Ramos (cell line): ENCODE data around the gene TYRO3.

Experiments used
- in situ Hi-C: fragments of 300-500 bp; cut with MboI; formaldehyde crosslinking; loops from one replicate; pipeline ENCODE4 v1.14.3; 2022; ENCODE audit warnings: low sequenced_read_pairs; ENCODE audit not compliant: unreplicated experiment

The TYRO3 gene

DNA sequence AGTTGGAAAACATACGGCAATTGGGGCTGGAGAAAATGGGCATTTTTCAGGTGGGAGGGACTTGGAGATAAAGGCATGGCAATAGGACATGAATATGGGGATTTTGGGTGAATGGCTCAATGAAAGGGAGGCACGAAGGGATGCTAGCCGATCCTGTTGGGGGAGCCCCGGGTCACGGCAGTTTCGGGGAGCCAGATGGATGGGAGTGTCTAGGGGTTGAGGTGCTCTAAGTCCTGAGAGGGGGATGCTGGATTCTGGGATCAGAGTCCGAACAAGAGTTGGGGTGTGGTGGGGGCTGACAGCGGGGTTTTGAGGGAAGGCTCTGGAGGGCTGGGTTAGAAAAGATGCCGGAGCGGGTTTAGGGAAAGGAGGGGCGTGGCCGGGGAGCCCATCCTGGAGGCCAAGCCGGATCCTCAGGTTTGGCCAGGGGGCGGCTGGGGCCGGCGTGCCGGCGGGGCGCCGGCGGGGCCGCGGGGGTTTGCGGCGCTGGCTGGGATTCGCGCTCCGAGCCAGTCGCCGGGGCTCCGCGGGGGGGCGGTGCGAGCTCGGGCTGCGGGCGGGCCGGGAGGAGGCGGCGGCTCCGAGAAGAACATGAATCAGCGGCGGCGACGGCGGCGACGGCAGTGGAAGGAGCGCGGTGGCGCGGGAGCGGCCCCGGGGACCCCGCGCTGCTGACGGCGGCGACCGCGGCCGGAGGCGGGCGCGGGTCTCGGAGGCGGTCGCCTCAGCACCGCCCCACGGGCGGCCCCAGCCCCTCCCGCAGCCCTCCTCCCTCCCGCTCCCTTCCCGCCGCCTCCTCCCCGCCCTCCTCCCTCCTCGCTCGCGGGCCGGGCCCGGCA lies at the start of gene TYRO3:
TSS of gene TYRO3 (plus strand) at position 813 of the 839 bp plus-strand sequence. CDS start 46 bp downstream, outside the sequence.
- in situ Hi-C loops: loop anchor here (25.0 kb wide), 1 partner anchor 254 kb away; no protein-coding TSS in a partner anchor

DNA sequence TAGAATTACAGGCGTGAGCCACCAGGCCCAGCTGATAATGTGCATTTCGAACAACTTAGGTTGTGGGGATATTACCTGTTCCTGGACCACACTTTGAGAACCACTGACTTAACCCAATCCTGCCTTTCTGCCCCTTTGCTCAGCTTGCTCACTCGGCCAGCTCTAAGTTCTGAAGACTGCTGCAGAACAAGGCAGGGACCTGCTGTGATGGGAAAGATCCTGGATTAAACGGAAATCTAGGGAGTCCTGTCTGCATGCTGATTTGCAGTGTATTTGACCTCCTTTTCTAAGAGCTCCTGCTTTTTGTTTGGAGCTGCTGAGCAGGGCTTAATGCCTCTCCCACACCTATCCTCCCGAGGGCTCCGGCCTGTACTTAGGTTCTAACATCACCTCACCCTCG lies 48.3 kb upstream of the TYRO3 start:
- in situ Hi-C loops: no loop called here

DNA sequence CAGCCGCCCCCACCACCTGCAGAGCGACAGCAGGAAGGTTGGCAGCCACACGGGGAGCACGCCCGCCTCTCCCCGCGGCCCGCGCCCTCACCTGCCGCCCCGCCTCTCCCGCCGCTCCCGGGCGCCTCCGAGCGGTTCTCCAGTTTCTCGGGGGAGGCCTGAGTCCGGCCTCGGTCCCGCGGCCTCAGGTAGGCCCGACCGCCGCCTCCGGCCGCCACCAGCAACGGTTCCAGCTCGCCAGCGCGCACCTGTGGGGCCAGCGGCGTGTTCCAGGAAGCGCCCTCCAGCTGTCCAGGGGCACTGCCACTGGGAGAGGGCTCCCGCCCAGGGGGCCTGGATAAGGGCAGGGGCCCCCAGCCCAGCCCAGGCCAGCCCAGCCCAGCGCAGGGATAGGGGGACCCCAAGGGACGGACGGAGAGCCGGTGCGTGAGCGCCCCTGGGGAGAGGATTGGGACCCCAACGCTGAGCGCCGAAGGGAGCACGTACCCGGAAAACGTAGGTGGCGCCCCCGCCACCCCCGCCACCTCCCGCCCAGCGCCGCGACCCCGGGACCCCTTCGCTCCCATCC lies 47.6 kb upstream of the TYRO3 start:
- in situ Hi-C loops: no loop called here

- in situ Hi-C loops: no loop called here
These were observed 47.1 kb upstream of the TYRO3 start for GRCh38 chr15:41511899-41512369.

DNA sequence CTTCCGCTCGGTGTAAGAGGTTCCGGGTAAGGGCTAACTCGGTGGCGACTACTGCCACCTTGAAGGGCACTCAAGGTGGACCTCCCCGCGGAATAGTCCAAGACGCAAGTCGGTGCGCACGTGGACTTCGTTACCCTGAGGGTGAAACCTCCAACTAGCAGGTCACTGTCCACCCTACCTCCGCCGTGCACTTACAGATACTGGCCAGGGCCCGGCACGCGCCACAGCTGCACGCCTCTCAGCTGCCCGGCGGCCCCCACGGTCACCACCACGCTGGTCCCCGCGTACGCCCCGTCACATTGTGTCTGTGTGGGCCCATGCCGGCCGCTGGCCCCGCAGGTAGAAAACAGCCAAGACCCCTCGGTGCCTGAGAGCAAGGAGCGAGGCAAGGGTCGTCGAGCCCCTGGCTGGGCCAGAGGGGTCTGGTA lies 46.5 kb upstream of the TYRO3 start:
- in situ Hi-C loops: no loop called here

- in situ Hi-C loops: no loop called here
These were observed 46.0 kb upstream of the TYRO3 start for GRCh38 chr15:41512940-41513505.

GRCh38 chr15:41513506-41514227 lies 45.3 kb upstream of the TYRO3 start, which contains the start of gene LTK:
LTK (minus strand) TSS chr15:41513827; CDS start chr15:41513709, 118 bp downstream.
- in situ Hi-C loops: no loop called here

- in situ Hi-C loops: no loop called here
These were observed 41.0 kb upstream of the TYRO3 start for GRCh38 chr15:41517895-41518449.

GRCh38 chr15:41520636-41521035 lies 38.4 kb upstream of the TYRO3 start:
- in situ Hi-C loops: no loop called here

DNA sequence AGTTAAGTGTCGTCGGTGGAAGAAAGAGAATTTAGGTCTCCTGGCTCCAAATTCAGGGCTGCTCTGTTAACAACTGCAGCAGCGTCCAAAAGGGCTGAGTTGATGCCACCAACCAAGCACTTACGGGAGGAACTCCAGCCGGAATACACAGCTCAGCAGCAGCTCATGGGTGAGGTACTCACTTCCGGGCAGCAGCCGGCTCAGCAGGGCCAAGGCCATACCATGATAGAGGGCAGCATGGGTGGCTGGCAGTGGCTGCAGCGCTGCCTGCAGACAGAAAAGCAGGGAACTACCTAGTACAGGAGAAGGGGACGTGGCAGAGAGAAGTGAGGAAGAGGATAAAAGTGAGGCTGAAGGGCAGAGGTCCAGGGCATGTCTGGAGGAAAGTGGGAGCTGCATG lies 37.4 kb upstream of the TYRO3 start:
- in situ Hi-C loops: no loop called here

DNA sequence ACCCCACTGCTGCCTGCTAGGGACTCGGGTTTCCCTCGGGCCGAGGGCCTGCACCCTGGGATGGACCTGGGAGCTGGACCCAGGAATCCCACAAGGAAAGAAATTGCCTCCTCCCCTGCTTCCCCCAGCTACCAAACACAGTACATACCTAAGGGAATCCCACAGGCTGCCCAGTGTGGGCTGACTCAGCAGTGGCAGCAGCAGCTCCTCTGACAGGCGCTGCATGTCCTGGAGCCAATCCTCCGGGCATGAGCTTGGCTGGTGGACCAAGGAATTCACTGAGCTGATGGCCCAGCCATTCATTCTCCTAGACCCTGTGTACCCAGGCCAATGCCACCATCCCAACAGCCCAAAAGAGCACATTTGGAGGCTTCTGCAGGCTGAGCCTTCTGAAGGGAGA lies 35.9 kb upstream of the TYRO3 start:
- in situ Hi-C loops: no loop called here

- in situ Hi-C loops: no loop called here
These were observed 28.6 kb upstream of the TYRO3 start for GRCh38 chr15:41530363-41530956.

DNA sequence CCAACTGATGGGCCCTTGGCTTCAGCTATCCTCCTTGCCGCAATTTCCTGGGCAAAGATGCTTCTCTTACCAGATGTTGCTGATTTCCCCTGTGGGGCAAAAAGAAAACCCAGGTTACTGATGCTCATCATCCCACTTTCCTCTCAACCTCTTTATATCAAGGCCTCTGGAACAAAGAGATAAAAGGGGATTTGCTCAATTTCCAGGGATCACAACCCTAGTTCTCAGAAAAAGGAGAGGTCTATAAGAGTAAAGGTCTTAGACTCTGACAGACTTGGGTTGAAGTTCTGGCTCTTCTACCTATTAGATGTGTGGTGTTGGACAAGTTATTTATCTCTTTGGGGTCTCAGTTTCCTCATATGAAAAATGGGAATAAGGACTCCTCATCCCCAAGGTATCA lies 23.5 kb upstream of the TYRO3 start:
- in situ Hi-C loops: no loop called here

GRCh38 chr15:41536866-41537265 lies 22.1 kb upstream of the TYRO3 start:
- in situ Hi-C loops: no loop called here

- in situ Hi-C loops: no loop called here
These were observed 15.5 kb upstream of the TYRO3 start for GRCh38 chr15:41543521-41543870.

DNA sequence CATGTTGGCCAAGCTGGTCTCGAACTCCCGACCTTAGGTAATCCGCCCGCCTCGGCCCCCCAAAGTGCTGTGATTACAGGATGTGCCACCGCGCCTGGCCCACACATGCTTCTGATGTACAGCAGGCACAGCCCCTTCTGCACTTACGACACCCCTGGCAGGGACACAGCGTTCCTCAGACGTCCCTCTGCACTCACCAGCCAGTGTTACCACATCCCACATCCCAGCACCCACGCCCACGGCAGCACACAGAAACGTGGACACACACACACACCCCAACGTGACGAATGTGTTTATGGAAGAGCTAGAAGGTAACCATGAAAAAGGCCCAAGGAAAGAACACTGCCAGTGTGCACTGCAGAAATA lies 14.4 kb upstream of the TYRO3 start:
- in situ Hi-C loops: no loop called here

GRCh38 chr15:41545218-41545617 lies 13.8 kb upstream of the TYRO3 start:
- in situ Hi-C loops: no loop called here

DNA sequence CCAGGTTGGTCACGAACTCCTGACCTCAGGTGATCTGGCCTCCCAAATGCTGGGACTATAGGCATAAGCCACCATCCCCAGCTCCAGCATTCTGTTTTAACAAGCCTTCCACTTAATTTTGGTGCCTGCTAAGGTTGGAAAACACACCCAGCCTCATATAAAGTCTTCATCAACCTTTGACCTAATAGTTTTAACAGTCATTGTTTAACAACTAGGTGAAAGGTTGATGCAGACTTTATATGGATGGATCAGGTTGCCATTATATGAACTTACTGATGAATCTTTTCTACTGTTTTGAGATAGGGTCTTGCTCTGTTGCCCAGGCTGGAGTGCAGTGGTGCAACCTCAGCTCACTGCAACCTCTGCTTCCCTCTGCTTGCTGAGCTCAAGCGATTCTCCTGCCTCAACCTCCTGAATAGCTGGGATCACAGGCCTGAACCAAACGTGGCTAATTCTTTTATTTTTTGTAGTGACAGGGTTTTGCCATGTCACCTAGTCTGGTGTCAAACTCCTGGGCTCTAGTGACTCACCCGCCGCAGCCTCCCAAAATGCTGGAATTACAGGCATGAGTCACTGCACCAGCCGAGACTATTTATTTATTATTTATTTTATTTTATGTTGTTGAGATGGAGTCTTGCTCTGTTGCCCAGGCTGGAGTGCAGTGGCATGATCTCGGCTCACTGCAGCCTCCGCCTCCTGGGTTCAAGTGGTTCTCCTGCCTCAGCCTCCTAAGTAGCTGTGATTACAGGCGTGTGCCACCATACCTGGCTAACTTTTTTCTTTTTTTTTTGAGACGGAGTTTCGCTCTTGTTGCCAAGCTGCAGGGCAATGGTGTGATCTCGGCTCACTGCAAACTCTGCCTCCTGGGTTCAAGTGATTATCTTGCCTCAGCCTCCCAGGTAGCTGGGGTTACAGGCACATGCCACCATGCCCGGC lies 11.9 kb upstream of the TYRO3 start:
- in situ Hi-C loops: no loop called here
